HG03565 (cell line): ENCODE results near the gene DMC1.
"Not testable (repeated sequence)": the region's sequence is repeated elsewhere in the genome, so short reads cannot be mapped to it uniquely, and the experiment has no call there.

Experiments used
- ATAC-seq: cut with Tn5 transposase; IDR thresholded peaks from one replicate; pipeline ENCODE4 v1.9.1; 2021; ENCODE audit warnings: mild to moderate bottlenecking, moderate library complexity; ENCODE audit not compliant: unreplicated experiment

DMC1 gene, protein sequence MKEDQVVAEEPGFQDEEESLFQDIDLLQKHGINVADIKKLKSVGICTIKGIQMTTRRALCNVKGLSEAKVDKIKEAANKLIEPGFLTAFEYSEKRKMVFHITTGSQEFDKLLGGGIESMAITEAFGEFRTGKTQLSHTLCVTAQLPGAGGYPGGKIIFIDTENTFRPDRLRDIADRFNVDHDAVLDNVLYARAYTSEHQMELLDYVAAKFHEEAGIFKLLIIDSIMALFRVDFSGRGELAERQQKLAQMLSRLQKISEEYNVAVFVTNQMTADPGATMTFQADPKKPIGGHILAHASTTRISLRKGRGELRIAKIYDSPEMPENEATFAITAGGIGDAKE

GRCh38 chr22:38569972-38570778, at the start of gene DMC1:
Gene DMC1, minus strand, starts transcription at chr22:38570183. Its CDS starts 1,927 bp downstream, at chr22:38568256.
- no peak for ATAC-seq

- no peak for ATAC-seq
Observed at GRCh38 chr22:38618682-38619081, 48.7 kb upstream of the DMC1 start.

DNA sequence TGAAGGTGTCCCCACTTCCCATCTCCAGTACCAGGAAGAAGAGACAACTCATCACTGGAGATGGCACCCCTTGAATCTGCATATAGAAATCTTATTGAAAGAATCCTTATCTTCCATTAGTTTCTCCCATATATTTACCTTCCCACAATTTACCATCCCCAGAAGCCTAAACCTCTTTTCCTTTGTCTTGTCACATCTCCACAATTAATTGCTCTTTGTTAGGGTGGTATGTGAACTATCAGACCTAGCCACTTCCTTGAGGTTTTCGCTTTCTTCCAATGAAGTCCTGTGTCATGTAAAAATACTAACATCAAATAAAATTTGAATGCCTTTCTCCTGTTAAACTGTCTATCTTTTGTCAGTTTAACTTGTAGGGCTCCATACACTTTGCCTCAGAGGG, 48.3 kb upstream of the DMC1 start:
- no peak for ATAC-seq

GRCh38 chr22:38615064-38615405, 45.1 kb upstream of the DMC1 start:
- ATAC-seq, result not testable (repeated sequence)

DNA sequence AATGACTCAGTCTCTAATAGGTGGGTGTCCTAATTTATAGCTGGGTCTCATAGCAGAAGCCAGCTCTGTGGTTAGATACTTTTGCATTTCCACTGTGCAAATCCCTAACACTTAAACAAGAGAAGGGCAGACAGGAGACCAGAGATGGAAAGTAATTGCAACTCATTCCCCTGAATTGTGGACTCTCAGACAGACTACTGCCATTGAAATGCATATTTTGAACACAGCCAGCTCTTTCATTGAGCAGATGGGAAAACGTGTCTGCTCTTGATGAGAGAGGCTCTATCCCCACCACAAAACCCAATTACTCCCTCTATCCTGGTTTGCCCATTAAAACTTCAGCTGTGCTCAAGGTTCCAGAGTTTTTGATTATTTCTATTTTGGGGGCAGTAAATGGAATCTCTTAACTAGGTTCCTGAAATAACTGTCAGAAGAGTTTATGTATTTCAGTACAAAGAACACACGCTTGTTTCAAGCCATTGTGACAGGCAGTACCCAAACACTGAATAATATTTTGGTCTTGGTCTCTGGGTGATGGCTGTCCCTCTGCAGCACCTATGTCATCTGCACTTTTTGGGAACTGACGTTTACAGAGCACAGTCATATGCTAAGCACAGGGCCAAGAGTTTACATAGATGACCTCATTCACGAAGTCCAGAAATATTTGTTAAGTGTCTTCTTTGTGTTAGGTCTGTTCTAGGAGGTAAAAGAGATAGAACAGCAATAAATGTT, 44.5 kb upstream of the DMC1 start:
- no peak for ATAC-seq

GRCh38 chr22:38613588-38613987, 43.6 kb upstream of the DMC1 start:
- no peak for ATAC-seq

DNA sequence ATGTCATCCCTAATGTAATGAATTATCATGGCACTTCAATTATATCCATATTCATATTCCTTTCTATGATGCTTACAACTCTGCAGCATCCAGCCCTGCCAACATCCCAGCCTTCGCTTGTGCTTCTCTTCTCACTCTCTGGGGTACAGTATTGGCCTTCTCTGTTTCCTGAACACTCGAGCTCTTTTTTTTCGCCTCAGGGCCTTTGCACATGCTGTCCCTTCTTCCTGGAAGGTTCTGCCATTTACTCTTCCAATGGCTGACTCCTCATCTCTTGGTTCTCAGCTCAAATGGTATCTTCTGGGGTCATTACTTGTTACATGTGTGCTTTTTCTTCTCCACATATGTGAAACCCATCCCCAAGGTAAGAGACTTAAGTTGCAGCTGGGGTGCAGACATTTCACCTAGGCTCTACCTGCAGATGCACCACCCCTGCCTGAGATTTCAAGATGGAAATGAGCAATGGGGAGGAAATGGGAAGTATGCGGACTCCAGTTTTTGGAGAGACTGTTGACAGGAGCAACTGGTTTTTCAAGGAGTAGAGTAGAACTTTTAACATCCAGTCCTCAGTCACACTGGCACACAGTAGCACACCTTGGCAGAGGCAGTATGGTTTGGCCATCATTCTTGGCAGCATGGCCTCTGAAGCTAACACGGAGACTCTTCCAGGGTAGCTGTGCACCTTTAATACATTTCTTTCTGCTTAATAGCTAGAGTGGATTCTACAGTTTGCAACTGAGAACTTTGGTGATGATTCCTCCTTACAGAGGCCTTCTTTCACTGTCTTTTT, 42.4 kb upstream of the DMC1 start:
- no peak for ATAC-seq

GRCh38 chr22:38611559-38611958, 41.6 kb upstream of the DMC1 start:
- no peak for ATAC-seq

- no peak for ATAC-seq
Observed at GRCh38 chr22:38610234-38610633, 40.3 kb upstream of the DMC1 start.

- no peak for ATAC-seq
Observed at GRCh38 chr22:38608992-38609750, 39.2 kb upstream of the DMC1 start.

GRCh38 chr22:38607680-38608079, 37.7 kb upstream of the DMC1 start:
- ATAC-seq, result no peak

GRCh38 chr22:38602166-38602565, 32.2 kb upstream of the DMC1 start:
- ATAC-seq, result no peak

DNA sequence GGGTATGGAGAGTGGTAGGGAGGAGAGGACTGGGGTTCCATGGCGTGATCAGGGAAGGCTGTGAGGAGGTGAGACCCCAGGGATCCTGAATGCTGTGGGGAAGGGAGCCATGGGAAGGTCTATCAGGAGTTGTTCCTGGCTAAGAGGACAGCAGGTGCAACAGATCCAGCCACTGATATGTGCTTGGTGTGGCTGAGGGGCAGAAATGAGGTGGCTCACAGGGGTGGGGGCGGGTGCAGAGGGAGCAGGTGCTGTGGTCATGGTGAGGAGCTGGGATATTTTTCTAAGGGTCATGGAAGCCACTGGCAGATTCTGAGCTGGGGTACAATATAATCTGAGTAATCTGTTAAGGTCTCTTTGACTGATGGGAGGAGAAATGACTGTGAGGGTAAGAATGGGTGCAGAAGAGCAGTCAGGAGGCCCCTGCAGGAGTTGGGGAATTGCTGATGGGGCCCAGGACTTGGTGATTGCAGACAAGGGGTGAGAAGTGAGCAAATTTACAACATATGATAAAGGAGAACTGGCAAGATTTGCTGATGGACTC, 31.3 kb upstream of the DMC1 start:
- no peak for ATAC-seq

- no peak for ATAC-seq
Observed at GRCh38 chr22:38599466-38599865, 29.5 kb upstream of the DMC1 start.

DNA sequence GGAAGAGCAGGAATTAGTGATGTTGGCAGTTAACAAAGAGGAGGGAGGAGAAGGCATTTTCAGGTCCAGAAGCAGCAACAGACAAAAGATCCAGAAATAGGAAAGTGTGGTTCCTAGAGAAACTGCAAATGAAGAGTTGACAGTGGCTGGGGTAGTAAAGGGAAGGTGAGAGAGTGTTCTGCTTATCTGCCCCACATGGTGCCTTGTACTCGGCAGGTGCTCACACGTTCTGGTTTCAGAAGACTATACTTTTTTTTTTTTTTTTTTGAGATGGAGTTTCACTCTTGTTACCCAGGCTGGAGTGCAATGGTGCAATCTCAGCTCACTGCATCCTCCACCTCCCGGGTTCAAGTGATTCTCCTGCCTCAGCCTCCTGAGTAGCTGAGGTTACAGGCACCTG, 12.9 kb upstream of the DMC1 start:
- not testable (repeated sequence) for ATAC-seq

- no peak for ATAC-seq
Observed at GRCh38 chr22:38578505-38578904, 8.5 kb upstream of the DMC1 start.

DNA sequence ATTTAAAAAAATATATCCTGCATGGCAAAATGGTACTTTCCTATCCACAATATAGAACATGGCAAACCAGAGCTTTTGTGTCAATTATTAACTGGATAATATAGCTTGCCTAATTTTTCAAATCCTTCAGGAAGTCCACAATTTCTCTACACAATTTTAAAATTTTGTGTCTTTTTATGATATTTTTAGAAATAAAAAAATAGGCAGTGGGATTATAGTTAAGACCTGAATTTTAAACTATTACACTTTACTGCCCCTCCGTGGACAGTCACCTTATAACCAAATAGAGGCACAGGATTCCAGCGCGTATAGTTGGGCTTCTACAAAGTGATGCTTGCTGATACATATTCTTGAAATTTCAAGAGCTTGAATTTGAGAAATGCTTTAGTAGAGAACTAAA, 2.1 kb upstream of the DMC1 start:
- ATAC-seq, result no peak

- ATAC-seq, result no peak
Observed at GRCh38 chr22:38570779-38571364, 889 bp upstream of the DMC1 start.

GRCh38 chr22:38569181-38569971, 607 bp downstream of the DMC1 start:
- no peak for ATAC-seq
